Activated naive CD8-positive, alpha-beta T cell treated with anti-CD3 and anti-CD28 coated beads, Interleukin-2, amount 10 ng/mL, durations not matched to agents 7 days and 5 days (primary cell): Measurements from ENCODE around the gene KRTAP5-11. TPM values are rescaled to one million over a fixed set of nuclear protein-coding genes. Genes with fewer than 3 reads are reported as not detected.
"Not testable (repeated sequence)": the region's sequence is repeated elsewhere in the genome, so short reads cannot be mapped to it uniquely, and the experiment has no call there.

Source experiments
- ATAC-seq: fragments of 150-1000 bp; cut with Tn5 transposase; one replicate; pipeline ENCODE4 v1.10.0; 2021; ENCODE audit warnings: low read depth, moderate library complexity
- POLR2A ChIA-PET: fragments of 350-600 bp; sonication (Branson Sonifier 250); formaldehyde crosslinking; loops from one replicate; lab custom pipeline; 2021; ENCODE audit warnings: antibody characterized with exemption; lab: Charles Lee
- DNase-seq: peaks from one replicate; pipeline ENCODE4 v3.0.0; 2021
- H3K27ac Mint-ChIP-seq: one replicate; pipeline ENCODE4 v1.8.0; 2022; ENCODE audit warnings: mild to moderate bottlenecking, mixed read lengths
- H3K27me3 Mint-ChIP-seq: one replicate; pipeline ENCODE4 v1.8.0; 2022; ENCODE audit warnings: mild to moderate bottlenecking, moderate library complexity, mixed read lengths
- H3K36me3 Mint-ChIP-seq: one replicate; pipeline ENCODE4 v1.8.0; 2021; ENCODE audit warnings: mild to moderate bottlenecking, mixed read lengths
- H3K4me1 Mint-ChIP-seq: one replicate; pipeline ENCODE4 v1.8.0; 2021; ENCODE audit warnings: mixed read lengths
- H3K4me3 Mint-ChIP-seq: one replicate; pipeline ENCODE4 v1.8.0; 2022; ENCODE audit warnings: mild to moderate bottlenecking, moderate library complexity, mixed read lengths
- H3K9me3 Mint-ChIP-seq: one replicate; pipeline ENCODE4 v1.8.0; 2021; ENCODE audit warnings: mixed read lengths
- total RNA-seq, 2 experiments: library from RNA; stranded (reverse); gene quantifications; one replicate each; pipeline ENCODE4 v1.2.3, GENCODE V29; 2021

Gene KRTAP5-11
- total RNA-seq, 2 experiments from 2014 or later: not detected

GRCh38 chr11:71604798-71605488 is 22.3 kb upstream of the KRTAP5-11 start:
- POLR2A ChIA-PET, H3K27ac Mint-ChIP-seq: not testable (repeated sequence)

GRCh38 chr11:71603221-71603620 is 20.5 kb upstream of the KRTAP5-11 start:
- H3K27me3 Mint-ChIP-seq: peaks cover 21% of the 10 kb centered on the region

More at GRCh38 chr11:71604798-71605488, 22.3 kb upstream of the KRTAP5-11 start:
- peak; percentile 52 for DNase-seq
- H3K27me3 Mint-ChIP-seq: peaks cover 23% of the 10 kb centered on the region
- not testable (repeated sequence) for ATAC-seq, H3K4me1 Mint-ChIP-seq, H3K36me3 Mint-ChIP-seq, H3K4me3 Mint-ChIP-seq, H3K9me3 Mint-ChIP-seq

GRCh38 chr11:71589546-71589920 is 6.9 kb upstream of the KRTAP5-11 start:
- POLR2A ChIA-PET: not testable (repeated sequence)

More at GRCh38 chr11:71603221-71603620, 20.5 kb upstream of the KRTAP5-11 start:
- H3K4me3 Mint-ChIP-seq, POLR2A ChIA-PET, DNase-seq, H3K36me3 Mint-ChIP-seq, H3K4me1 Mint-ChIP-seq, H3K27ac Mint-ChIP-seq, H3K9me3 Mint-ChIP-seq, ATAC-seq: not testable (repeated sequence)

GRCh38 chr11:71588822-71589545 is 6.3 kb upstream of the KRTAP5-11 start:
- DNase-seq, H3K9me3 Mint-ChIP-seq, POLR2A ChIA-PET, ATAC-seq, H3K4me3 Mint-ChIP-seq, H3K4me1 Mint-ChIP-seq, H3K36me3 Mint-ChIP-seq, H3K27ac Mint-ChIP-seq, H3K27me3 Mint-ChIP-seq: not testable (repeated sequence)

More at GRCh38 chr11:71589546-71589920, 6.9 kb upstream of the KRTAP5-11 start:
- H3K4me1 Mint-ChIP-seq, H3K27ac Mint-ChIP-seq, H3K4me3 Mint-ChIP-seq, H3K9me3 Mint-ChIP-seq, H3K36me3 Mint-ChIP-seq, ATAC-seq, H3K27me3 Mint-ChIP-seq, DNase-seq: not testable (repeated sequence)

GRCh38 chr11:71588314-71588713 is 5.6 kb upstream of the KRTAP5-11 start:
- DNase-seq, POLR2A ChIA-PET, H3K27me3 Mint-ChIP-seq, H3K4me1 Mint-ChIP-seq, H3K36me3 Mint-ChIP-seq, H3K27ac Mint-ChIP-seq, H3K4me3 Mint-ChIP-seq, H3K9me3 Mint-ChIP-seq, ATAC-seq: not testable (repeated sequence)

- peaks cover 13% of the 10 kb centered on the region for H3K27me3 Mint-ChIP-seq
- H3K36me3 Mint-ChIP-seq, H3K4me3 Mint-ChIP-seq, H3K4me1 Mint-ChIP-seq, ATAC-seq, DNase-seq, H3K27ac Mint-ChIP-seq, H3K9me3 Mint-ChIP-seq, POLR2A ChIA-PET: not testable (repeated sequence)
Observed at GRCh38 chr11:71585673-71586072, 3.0 kb upstream of the KRTAP5-11 start.

- H3K9me3 Mint-ChIP-seq, POLR2A ChIA-PET, ATAC-seq, DNase-seq, H3K4me3 Mint-ChIP-seq, H3K36me3 Mint-ChIP-seq, H3K4me1 Mint-ChIP-seq, H3K27ac Mint-ChIP-seq: not testable (repeated sequence)
- H3K27me3 Mint-ChIP-seq: peaks cover 13% of the 10 kb centered on the region
Observed at GRCh38 chr11:71582969-71583368, 294 bp upstream of the KRTAP5-11 start.

GRCh38 chr11:71581826-71582225 is 849 bp downstream of the KRTAP5-11 start:
- no peak for ATAC-seq
- POLR2A ChIA-PET: no interaction called here
- Mint-ChIP-seq H3K4me3 (no peak overlapping the region), H3K4me1 (peaks cover 3% of the 10 kb centered on the region), H3K27me3 (peaks cover 13% of the 10 kb centered on the region), H3K9me3 (no peaks in the 10 kb centered on the region), H3K36me3 (no peaks in the 10 kb centered on the region), H3K27ac (no peak overlapping the region)
- DNase-seq: no peak

- Mint-ChIP-seq H3K36me3 (no peaks in the 10 kb centered on the region), H3K4me1 (peaks cover 3% of the 10 kb centered on the region), H3K9me3 (no peaks in the 10 kb centered on the region), H3K27ac (no peak overlapping the region), H3K27me3 (peaks cover 13% of the 10 kb centered on the region), H3K4me3 (no peak overlapping the region)
- ATAC-seq (no peak), DNase-seq (no peak)
- POLR2A ChIA-PET: no interaction called here
Observed at GRCh38 chr11:71580057-71581003, 2.3 kb downstream of the KRTAP5-11 start.

- H3K4me3 Mint-ChIP-seq, H3K36me3 Mint-ChIP-seq, DNase-seq, H3K27ac Mint-ChIP-seq, H3K4me1 Mint-ChIP-seq, ATAC-seq, H3K9me3 Mint-ChIP-seq, POLR2A ChIA-PET: not testable (repeated sequence)
- H3K27me3 Mint-ChIP-seq: peaks cover 13% of the 10 kb centered on the region
Observed at GRCh38 chr11:71579513-71579912, 3.2 kb downstream of the KRTAP5-11 start.

- Mint-ChIP-seq H3K4me1 (peaks cover 3% of the 10 kb centered on the region), H3K27me3 (peaks cover 9% of the 10 kb centered on the region), H3K9me3 (no peaks in the 10 kb centered on the region), H3K36me3 (no peaks in the 10 kb centered on the region), H3K4me3 (no peak overlapping the region), H3K27ac (no peak overlapping the region)
- no peak for DNase-seq
- POLR2A ChIA-PET: no interaction called here
- ATAC-seq: no peak
Observed at GRCh38 chr11:71577469-71578004, 5.1 kb downstream of the KRTAP5-11 start.

GRCh38 chr11:71576688-71577465 is 5.8 kb downstream of the KRTAP5-11 start:
- H3K9me3 Mint-ChIP-seq, H3K27me3 Mint-ChIP-seq, H3K4me3 Mint-ChIP-seq, ATAC-seq, POLR2A ChIA-PET, DNase-seq, H3K27ac Mint-ChIP-seq, H3K4me1 Mint-ChIP-seq, H3K36me3 Mint-ChIP-seq: not testable (repeated sequence)
